OCI-LY1 (cell line): ENCODE results near the gene FRA10AC1.

Experiments
- EZH2 ChIP-seq: fragments of 200-600 bp; sonication (generic), shearing (Covaris generic); IDR thresholded peaks from 2 replicates; pipeline ENCODE4 v1.8.0; 2017; ENCODE audit warnings: borderline replicate concordance, mixed run types, mild to moderate bottlenecking, antibody characterized with exemption, low read length, moderate library complexity, mixed read lengths
- TF ChIP-seq, protein P1 (sequence below): fragments of 200-600 bp; sonication (generic), shearing (Covaris generic); IDR thresholded peaks from 2 replicates; pipeline ENCODE4 v1.5.1; 2017; ENCODE audit warnings: mild to moderate bottlenecking, antibody characterized with exemption, low read length, moderate library complexity, mixed read lengths

DNA sequence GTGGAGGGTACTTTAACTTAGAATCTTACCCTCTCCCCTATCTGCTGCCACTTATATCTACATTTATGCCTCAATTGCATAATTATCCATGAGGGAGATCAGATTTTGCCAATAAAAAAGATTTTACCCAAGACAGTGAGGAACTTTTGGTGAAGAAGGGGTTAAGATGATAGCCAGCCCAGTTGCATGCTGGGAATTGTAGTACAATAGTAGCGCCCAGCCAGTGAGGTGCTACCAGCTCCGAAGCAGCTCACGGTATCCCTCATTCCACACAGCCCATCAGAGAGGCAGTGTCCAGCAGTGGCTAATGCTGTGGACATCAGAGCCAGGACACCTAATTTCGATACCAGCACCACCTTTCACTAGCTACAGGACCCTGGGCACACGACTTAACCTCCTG lies 49.4 kb upstream of the FRA10AC1 start:
- TF ChIP-seq, protein P1, sequence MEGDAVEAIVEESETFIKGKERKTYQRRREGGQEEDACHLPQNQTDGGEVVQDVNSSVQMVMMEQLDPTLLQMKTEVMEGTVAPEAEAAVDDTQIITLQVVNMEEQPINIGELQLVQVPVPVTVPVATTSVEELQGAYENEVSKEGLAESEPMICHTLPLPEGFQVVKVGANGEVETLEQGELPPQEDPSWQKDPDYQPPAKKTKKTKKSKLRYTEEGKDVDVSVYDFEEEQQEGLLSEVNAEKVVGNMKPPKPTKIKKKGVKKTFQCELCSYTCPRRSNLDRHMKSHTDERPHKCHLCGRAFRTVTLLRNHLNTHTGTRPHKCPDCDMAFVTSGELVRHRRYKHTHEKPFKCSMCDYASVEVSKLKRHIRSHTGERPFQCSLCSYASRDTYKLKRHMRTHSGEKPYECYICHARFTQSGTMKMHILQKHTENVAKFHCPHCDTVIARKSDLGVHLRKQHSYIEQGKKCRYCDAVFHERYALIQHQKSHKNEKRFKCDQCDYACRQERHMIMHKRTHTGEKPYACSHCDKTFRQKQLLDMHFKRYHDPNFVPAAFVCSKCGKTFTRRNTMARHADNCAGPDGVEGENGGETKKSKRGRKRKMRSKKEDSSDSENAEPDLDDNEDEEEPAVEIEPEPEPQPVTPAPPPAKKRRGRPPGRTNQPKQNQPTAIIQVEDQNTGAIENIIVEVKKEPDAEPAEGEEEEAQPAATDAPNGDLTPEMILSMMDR, result no peak
- no peak for TF ChIP-seq EZH2
